ENCODE measurements around the gene PTPRN2. TPM values are rescaled to one million over a fixed set of nuclear protein-coding genes. Genes with fewer than 3 reads are reported as not detected.
A peak's percentile ranks its signal among the peaks of the same experiment; 100 is the strongest.

The PTPRN2 gene
- total RNA-seq, 1 experiment from 2014 or later = 0.16 TPM

DNA sequence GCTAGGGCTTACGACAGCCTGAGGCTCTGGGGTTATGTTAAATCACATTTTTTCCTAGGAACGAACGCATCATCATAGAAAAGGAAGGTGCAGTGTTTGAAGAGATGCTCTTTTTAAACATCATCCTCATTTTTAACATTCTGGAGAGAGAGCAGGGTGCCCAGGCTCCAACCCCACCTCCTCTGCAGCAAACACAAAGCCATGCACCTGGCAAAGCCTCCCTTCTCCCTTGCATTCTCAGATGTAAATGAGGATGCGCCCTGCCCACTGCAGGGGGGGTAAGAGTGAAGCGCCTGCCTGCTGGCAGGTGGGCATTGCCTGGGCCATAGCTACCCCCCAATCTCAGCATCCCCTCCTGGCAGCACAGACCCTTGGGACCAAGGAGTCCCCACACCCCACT lies 92.4 kb downstream of the PTPRN2 start:
- no peak for DNase-seq (ENCODE audit: low read depth, low spot score)
- in situ Hi-C loops (cut with HindIII; ENCODE audit: low pct_unique_long_range_greater_than_20kb, low sequenced_read_pairs) = no loop called here

DNA sequence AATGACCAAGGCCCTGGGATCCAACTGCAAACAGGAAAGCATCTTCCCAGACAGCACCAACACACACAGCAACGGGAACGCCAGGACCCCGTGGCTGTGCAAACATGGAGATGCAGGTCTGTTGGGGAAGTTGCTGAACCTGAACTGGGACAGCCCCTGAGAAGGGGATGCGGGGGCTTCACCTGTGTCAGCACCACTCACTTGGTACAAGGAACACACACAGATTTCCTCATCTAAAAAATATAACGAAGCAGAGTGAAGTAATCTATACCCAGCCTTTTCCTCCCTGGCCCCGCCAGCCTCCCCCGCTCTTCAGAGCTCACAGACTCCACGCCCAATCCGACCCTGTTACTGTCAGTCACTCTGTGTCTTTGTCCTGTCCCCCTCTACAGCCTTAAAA lies 93.0 kb downstream of the PTPRN2 start:
- no peak for DNase-seq (ENCODE audit: low read depth, low spot score)
- in situ Hi-C loops (cut with HindIII; ENCODE audit: low pct_unique_long_range_greater_than_20kb, low sequenced_read_pairs) = no loop called here

DNA sequence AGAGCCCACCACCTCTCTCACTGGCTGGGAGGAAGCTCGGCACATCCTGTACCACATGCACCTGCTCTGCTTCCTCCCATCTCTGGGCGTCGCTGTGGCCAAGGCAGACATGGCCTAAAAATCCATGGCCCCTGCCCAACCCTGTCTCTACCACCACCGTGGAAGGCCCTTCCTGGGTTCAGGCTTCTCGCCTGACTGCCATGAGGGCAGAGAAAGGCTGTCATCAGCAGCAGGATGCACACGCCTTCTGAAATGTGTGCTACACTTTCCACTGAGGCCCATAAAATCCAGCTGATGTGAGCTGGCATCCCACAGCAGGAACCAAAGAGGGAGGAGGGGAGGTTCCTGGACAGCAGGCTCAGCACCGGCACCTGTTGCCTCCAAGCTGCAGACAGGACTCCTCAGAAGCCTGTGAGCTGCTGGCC lies 93.4 kb downstream of the PTPRN2 start:
- peak; percentile 51 for DNase-seq (ENCODE audit: low read depth, low spot score)
- in situ Hi-C loops (cut with HindIII; ENCODE audit: low pct_unique_long_range_greater_than_20kb, low sequenced_read_pairs) = no loop called here

DNA sequence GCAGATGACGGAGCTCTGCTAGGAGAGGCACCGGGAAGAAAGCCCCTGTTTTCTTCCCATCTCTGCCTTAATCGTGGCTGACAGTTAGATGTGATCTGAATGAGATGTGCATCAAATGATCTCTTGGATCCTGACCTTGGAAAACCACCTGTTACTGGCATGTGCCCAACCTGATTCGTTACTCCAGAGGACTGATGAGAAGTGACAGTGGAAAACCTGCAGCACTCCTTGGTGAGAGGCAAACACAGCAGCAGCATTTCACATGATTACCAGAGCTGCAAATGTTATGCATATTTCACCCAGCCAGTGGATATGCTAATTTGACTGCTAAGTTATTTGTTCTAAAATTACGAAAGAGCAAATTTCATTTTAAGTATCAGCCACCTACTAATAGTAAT lies 95.3 kb downstream of the PTPRN2 start:
- in situ Hi-C loops (cut with HindIII; ENCODE audit: low pct_unique_long_range_greater_than_20kb, low sequenced_read_pairs) = no loop called here
- no peak for DNase-seq (ENCODE audit: low read depth, low spot score)

DNA sequence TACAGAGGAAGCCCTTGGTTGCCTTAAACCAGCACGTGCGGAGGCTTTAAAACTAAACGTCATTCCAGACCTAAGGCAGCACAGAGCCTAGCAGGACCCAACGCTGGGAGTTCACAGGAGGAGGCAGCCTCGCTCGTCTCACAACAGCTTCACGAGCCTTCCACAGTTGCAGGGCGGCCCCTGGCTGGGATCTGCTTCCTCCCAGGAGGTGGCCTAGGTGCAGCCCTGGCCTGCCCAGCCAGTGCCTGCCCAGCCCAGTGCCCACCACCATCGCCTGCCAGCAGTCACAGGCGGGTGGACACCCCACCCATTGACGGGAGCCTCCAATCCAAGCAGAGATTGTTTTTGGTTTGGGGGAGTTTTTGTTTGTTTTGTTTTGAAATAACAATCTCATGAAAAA lies 96.5 kb downstream of the PTPRN2 start:
- DNase-seq (ENCODE audit: low read depth, low spot score) = no peak
- in situ Hi-C loops (cut with HindIII; ENCODE audit: low pct_unique_long_range_greater_than_20kb, low sequenced_read_pairs) = no loop called here

DNA sequence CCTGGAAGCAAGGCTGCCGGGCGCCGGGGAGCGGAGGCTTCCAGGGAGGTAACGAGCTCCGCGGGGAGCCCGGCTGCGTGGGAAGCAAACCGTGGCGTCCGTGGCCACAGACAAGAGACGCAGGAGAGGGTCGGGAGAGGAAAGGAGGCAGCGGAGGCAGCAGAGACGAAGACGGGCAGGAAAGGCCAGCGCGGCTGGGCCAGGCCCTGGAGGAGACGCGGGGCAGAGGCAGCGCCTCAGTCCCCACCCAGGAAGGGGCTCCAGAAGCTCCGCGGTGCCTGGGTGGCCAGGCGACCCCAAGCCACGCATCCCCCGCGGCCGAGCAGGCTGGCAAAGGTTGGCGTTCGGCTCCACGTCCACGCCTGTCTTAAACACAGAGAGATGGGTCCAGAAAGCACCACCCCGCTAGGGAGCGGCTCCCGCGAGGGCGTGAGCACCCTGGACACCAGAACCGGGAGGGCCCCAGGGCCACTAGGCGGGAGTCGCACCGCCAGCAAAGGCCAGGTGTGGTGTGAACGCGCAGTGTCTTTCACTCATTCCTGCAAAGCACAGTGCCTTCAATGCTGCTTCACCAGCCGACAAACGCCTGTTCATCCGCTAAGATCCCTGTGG lies 97.3 kb downstream of the PTPRN2 start:
- in situ Hi-C loops (cut with HindIII; ENCODE audit: low pct_unique_long_range_greater_than_20kb, low sequenced_read_pairs) = no loop called here

DNA sequence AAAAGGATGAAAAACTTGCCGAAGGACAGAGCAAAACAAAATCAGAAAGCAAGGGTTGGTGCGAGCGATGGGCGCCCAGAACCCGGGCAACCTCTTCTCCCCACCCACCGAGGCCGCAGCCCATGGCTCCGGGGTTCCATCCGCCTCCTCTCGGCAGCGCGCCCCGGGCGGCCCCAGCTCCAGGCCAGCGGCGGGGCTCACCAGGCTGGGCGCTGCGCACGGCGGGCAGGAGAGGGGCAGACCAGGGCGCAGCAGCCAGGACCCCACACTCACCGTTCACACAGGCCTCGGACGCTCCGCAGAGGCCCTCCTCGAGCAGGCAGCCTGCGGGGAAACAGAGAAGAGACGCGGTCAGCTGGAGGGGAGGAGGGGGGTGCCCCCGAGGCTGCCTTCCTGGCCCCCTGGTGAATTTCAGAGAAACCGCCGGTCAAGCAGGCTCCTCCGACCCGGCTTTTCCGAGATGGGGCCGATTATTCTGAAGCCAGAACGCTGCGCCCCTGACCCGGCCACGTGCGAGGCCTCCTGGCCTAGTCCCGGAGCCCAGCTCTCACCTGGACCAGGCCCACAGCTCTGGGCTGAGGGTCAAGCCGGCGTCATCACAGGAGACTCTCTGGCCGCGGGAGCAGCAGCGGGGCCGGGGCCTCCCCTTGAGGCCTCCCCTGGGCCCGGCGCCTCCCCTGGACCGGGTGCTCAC lies 98.0 kb downstream of the PTPRN2 start:
- in situ Hi-C loops (cut with HindIII; ENCODE audit: low pct_unique_long_range_greater_than_20kb, low sequenced_read_pairs) = no loop called here
- no peak for DNase-seq (ENCODE audit: low read depth, low spot score)

More for the DNA sequence above, 97.3 kb downstream of the PTPRN2 start:
- no peak for DNase-seq (ENCODE audit: low read depth, low spot score)

DNA sequence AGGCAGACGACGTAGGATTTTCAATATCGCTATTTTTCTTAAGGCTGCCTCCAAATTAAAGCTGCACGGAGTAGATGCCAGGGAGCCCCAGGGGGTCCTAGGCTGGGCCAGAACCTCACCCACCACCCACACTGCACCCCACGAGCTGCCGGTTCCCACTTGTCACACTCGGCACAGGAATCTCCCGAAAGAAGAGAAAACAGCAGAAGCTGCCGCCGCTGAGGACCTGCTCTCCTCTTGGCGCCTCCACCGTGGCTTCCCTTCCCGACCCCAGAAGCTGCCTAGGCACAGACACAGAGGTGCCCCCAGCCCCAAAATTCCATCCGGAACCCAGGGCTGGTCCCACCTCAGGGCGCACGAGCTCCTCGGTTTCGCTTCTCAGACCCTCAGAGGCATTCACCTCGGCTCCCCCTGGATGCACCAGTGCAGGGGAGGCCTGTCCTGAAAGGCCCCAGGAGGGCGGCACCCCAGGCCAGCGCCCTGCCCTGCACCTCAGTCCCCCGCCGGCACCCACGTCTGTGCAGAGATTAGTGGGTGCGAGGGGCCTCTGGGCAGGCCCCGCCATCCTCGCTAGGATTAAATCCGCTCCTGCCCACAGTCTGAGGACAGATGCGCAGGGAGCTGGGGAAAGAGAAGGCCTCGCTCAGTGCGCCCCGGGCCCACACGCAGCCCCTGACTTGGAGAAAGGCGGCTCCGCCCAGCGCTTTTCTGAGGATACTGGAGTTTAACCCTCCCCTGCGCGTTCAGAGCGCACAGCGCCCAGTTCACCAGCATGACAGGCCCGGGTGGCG lies 99.2 kb downstream of the PTPRN2 start:
- DNase-seq (ENCODE audit: low read depth, low spot score) = no peak
- in situ Hi-C loops (cut with HindIII; ENCODE audit: low pct_unique_long_range_greater_than_20kb, low sequenced_read_pairs) = no loop called here

DNA sequence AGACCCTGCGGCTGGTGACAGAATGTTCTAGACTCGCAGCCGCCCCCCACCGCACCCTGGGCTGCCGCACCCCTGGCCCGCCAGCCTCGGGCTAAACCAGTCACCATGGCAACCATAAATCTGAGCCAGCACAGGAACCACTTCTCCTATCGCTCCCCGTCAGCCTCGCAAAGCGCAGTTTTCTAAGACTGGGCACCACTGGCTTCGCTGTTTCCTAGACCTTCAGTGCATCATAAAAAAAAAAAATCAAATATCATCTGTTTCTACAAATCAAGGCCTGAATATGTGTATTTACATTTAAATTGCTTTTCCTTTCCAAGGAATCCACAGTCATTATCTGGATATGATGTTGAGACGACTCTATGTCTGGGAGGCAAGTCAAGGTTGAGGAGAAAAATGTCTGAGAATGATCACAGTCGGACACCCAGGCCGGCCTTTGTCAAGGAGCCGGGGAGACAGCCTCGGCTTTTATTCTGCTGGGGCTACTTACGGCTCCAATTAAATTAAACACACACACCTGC lies 99.9 kb downstream of the PTPRN2 start:
- no peak for DNase-seq (ENCODE audit: low read depth, low spot score)
- in situ Hi-C loops (cut with HindIII; ENCODE audit: low pct_unique_long_range_greater_than_20kb, low sequenced_read_pairs) = no loop called here

DNA sequence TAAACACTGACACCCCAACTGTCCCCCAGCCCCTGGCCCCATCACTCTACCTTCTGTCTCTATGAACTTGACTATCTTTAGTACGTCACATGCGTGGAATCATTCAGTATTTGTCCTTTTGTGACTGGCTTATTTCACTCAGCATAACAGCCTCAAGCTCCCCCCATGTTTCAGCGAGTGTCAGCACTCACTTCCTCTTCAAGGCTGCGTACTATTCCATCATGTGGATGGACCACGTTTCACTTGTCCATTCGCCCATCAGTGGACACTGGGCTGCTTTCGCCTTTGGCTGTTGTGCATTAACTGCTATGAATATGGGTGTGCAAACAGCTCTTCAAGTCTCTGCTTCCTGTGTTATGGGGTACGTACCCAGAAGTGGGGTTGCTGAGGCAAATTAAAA lies 100.7 kb downstream of the PTPRN2 start:
- no peak for DNase-seq (ENCODE audit: low read depth, low spot score)
- in situ Hi-C loops (cut with HindIII; ENCODE audit: low pct_unique_long_range_greater_than_20kb, low sequenced_read_pairs) = no loop called here

DNA sequence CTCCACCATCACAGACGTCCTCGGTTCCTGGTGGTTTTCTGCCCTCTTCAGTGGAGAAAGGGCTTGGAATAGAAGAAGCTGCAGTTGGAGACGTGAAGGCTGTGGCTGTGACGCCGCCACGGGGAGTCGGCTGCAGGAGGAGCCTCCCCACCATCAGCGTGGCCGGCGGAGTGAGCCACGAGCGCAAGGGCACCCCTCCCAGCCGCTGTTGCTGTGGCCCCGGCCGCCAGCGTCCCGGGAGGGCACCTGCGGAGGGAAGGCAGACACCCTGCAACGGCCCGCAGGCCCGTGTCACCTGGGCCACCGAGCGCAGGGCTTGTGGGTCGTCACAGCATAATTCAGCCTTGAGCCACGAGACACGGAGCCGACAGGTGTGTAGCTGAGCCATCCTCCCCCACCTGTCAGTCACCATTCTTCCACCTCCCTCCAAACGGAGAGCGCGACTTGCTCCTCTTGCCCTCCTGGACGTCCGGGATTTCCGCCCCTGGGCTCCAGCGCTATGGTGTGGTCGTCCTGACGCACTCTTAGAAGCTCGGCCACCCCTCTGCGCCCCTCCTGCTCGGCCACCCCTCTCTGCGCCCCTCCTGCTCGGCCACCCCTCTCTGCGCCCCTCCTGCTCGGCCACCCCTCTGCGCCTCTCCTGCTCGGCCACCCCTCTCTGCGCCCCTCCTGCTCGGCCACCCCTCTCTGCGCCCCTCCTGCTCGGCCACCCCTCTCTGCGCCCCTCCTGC lies 102.7 kb downstream of the PTPRN2 start:
- DNase-seq (ENCODE audit: low read depth, low spot score) = no peak
- in situ Hi-C loops (cut with HindIII; ENCODE audit: low pct_unique_long_range_greater_than_20kb, low sequenced_read_pairs) = no loop called here

DNA sequence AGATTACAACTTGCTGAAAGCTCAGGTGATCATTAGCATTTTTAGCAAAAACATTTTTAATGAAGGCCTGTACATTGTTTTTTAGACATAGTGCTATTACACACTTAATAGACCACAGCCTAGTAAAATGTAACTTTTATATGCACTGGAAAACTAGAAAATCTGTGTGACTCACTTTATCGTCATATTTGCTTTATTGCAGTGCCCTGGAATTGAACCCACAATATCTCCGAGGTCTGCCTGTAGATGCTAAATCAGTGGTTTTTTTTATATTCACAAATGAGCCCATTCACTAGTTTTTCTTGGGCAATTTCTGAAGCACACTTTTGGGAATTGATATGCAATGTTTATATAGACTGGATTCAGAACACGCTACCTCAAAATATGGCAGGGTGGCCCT lies 105.1 kb downstream of the PTPRN2 start:
- in situ Hi-C loops (cut with HindIII; ENCODE audit: low pct_unique_long_range_greater_than_20kb, low sequenced_read_pairs) = no loop called here
- DNase-seq (ENCODE audit: low read depth, low spot score) = no peak

DNA sequence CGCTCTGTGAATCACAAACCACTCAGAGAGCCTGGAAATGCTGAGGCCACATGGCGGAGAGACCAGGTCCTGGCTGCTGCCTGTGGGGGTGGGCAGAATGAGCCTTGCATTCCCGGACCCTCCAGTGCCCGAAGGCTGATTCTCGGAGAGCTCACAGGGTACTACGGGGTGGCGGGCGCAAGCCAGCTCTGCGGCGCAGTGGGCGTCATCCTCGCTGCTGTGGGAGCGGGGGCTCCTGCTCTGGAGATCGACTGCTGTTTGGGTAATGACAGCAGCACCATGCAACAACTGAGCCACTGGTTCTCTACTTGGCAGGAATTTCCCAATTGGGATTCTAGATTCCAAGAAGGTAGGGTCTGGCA lies 108.0 kb downstream of the PTPRN2 start:
- in situ Hi-C loops (cut with HindIII; ENCODE audit: low pct_unique_long_range_greater_than_20kb, low sequenced_read_pairs) = no loop called here
- DNase-seq (ENCODE audit: low read depth, low spot score) = no peak

DNA sequence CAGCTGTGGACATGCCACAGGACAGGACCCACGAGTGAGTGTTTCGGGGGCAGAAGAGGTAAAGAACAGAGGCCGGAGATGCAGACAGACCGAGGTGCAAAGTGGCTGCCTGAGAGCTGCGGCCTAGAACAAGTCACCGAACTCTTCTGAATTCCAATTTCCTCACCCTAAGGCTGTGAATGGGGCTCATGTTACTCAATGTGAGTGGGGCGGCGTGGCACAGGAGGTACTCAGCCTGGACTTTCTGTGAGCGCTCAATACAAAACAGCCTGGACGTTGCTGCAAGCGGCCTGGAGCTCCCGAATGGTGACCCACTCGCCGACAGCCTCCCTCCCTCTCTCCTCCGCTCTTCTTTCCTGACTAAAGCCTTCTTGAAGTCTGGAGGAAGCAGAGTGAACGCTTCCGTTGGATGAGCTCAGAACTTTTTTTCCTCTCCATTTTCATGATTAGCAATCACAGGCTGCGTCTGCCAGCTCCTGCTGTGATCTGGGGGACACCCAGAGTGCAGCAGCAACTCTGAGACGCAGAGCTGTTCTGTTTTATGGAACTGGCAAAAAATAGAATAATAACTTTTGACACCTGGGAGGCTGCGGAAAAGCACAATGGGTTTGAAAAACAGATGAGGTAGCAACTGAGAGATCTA lies 108.5 kb downstream of the PTPRN2 start:
- DNase-seq (ENCODE audit: low read depth, low spot score) = no peak
- in situ Hi-C loops (cut with HindIII; ENCODE audit: low pct_unique_long_range_greater_than_20kb, low sequenced_read_pairs) = no loop called here

DNA sequence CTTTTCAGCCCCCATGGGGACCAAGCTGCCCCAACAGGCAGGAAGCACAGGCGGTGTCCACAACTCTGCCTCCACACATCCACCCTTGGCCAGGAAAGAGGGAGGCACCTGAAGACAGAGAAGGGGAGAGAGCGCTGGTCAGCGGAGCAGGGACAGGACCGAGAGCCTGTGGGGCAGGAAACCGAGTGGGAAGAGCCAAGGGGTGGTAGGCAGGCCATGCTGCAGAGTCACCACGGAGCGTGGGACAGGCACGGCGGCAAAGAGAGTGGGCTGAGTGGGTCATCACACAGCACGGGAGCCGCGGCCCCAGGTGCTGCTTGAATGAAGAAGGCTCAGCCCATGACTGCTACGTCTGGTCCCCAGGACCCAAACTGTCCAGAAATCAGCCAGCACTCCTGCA lies 109.8 kb downstream of the PTPRN2 start:
- in situ Hi-C loops (cut with HindIII; ENCODE audit: low pct_unique_long_range_greater_than_20kb, low sequenced_read_pairs) = no loop called here
- DNase-seq (ENCODE audit: low read depth, low spot score) = no peak

DNA sequence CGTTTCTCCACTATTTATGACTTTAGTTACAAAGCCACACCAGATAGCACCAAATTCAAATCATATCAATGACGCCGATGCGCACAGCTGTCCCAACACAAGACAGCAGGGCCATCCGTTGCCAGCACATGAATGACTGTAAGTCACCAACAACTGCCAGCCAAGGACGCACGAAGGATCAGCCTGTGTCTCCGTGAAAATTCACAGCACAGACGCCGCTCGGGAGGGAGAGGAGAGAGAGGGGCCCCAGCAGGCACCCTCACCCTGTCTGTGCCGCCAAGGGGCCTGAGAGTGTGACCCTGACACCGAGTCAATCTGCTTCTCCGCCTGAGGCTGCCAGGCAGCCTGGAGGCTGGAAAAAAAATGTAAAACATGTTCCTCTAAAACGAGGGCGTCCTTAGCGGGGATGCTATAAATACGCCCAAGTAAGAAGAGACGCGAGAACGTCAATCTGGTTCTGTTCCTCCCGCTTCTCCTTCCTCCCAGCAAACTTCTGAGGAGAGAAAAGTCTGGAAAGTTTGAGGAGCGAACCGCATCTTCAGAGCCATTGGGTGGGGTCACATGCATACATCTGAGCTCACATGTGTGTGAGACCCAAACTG lies 111.2 kb downstream of the PTPRN2 start:
- in situ Hi-C loops (cut with HindIII; ENCODE audit: low pct_unique_long_range_greater_than_20kb, low sequenced_read_pairs) = no loop called here
- DNase-seq (ENCODE audit: low read depth, low spot score) = no peak

DNA sequence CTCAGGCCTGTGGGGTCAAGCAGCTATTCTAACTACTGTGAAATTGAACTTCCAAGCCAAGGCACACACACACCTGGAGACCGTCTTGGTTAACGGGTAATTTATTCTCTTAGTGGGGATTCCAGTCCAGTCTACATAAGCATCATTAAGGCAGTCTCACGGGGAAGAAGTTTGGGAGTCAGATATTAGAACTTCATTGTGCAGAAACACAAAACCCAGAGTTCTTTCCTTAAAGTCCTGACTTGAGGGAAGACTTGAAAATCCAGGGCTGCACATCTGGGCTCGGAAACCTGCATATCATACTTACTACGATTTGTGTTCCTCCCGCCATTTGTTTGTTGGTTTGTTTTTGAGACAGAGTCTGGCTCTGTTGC lies 112.0 kb downstream of the PTPRN2 start:
- in situ Hi-C loops (cut with HindIII; ENCODE audit: low pct_unique_long_range_greater_than_20kb, low sequenced_read_pairs) = no loop called here
- no peak for DNase-seq (ENCODE audit: low read depth, low spot score)

Measured in SK-MEL-5 (cell line).